Prostate gland (tissue), 2 donors: ENCODE results near the gene COA6.

ENCODE experiments used
- POLR2A ChIP-seq: fragments of 450-650 bp; IDR thresholded peaks from one replicate; pipeline ENCODE4 v1.6.1; 2016; ENCODE audit warnings: antibody characterized with exemption, mild to moderate bottlenecking
- TF ChIP-seq, protein P1 (sequence below), 4 experiments: fragments of 200-600 bp in 2 of 4; fragments of 450-650 bp in 2 of 4; sonication (generic) in 2 of 4; IDR thresholded peaks; 1 replicate in 3 of 4; 2 replicates in 1 of 4; pipeline ENCODE4 v1.5.1; 2016 to 2019; ENCODE audit warnings: antibody characterized with exemption in 4 of 4, mild to moderate bottlenecking in 2 of 4, moderate library complexity in 2 of 4

DNA sequence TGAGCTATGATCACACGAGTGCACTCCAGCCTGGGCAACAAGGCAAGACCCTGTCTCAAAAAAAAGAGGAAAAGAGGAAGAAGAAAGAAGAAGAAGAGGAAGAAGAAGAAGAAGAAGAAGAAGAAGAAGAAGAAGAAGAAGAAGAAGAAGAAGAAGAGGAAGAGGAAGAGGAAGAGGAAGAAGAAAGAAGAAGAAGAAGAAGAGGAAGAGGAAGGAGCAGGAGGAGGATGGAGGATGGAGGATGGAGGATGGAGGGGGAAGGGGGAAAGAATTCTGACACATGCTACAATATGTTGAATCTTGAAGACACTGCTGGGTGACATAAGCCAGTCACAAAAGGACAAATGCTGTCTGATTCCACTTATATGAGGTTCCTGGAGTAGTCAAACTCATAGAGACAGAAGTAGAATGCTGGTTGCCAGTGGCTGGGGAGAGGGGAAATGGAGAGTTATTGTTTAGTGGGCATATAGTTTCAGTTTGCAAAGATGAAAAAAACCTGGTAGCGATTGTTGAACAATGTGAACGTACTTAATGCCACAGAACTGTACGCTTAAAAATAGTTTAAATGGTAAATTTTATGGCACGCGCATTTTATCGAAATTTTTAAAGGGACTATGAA is 47.3 kb upstream of the COA6 start:
- TF ChIP-seq, protein P1, sequence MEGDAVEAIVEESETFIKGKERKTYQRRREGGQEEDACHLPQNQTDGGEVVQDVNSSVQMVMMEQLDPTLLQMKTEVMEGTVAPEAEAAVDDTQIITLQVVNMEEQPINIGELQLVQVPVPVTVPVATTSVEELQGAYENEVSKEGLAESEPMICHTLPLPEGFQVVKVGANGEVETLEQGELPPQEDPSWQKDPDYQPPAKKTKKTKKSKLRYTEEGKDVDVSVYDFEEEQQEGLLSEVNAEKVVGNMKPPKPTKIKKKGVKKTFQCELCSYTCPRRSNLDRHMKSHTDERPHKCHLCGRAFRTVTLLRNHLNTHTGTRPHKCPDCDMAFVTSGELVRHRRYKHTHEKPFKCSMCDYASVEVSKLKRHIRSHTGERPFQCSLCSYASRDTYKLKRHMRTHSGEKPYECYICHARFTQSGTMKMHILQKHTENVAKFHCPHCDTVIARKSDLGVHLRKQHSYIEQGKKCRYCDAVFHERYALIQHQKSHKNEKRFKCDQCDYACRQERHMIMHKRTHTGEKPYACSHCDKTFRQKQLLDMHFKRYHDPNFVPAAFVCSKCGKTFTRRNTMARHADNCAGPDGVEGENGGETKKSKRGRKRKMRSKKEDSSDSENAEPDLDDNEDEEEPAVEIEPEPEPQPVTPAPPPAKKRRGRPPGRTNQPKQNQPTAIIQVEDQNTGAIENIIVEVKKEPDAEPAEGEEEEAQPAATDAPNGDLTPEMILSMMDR (IDR thresholded peaks at IDR 0.05): no peak
- no peak for TF ChIP-seq POLR2A
